ENCODE results near the gene EHBP1L1.

Gene EHBP1L1

GRCh38 chr11:65556470-65557279 is 19.2 kb upstream of the EHBP1L1 start:
- TF ChIP-seq CTCF (IDR thresholded peaks at IDR 0.05; ENCODE audit: borderline replicate concordance, extremely low read depth, low read length, poor library complexity, severe bottlenecking) (no peak), EZH2 (IDR thresholded peaks at IDR 0.05; ENCODE audit: borderline replicate concordance, low read depth, low read length, severe bottlenecking) (no peak)
- H4K20me1 ChIP-seq (ENCODE audit: insufficient read depth, low read length) = peaks cover 12% of the 10 kb centered on the region
- H3K27ac ChIP-seq (ENCODE audit: low read length) = no peak overlapping the region
- no peaks in the 10 kb centered on the region for H3K79me2 ChIP-seq (ENCODE audit: insufficient read depth, low read length)
- H2AFZ ChIP-seq (ENCODE audit: low read depth, low read length) = no peak overlapping the region
- no peak for ATAC-seq (ENCODE audit: insufficient read depth, low read depth)
- no peak overlapping the region; the same call in 1 of the 2 replicates for H3K9ac ChIP-seq (ENCODE audit: low read depth, low read length)
- no peaks in the 10 kb centered on the region for H3K9me3 ChIP-seq (ENCODE audit: insufficient read depth, low read length, severe bottlenecking)
- no peak overlapping the region for H3K4me3 ChIP-seq (ENCODE audit: low read depth in 1 of 2, low read length in 2 of 2)
- no peak for DNase-seq
- no peaks in the 10 kb centered on the region for H3K36me3 ChIP-seq (ENCODE audit: insufficient read depth, low read length)
- H3K27me3 ChIP-seq (ENCODE audit: insufficient read depth, low read length, poor library complexity) = peaks cover 26% of the 10 kb centered on the region
- peaks cover 47% of the 10 kb centered on the region for H3K4me1 ChIP-seq (ENCODE audit: insufficient read depth, low read length)
- no peak overlapping the region for H3K4me2 ChIP-seq (ENCODE audit: insufficient read depth, low read length)

- DNase-seq (no peak), ATAC-seq (ENCODE audit: insufficient read depth, low read depth) (no peak)
- Histone ChIP-seq H3K36me3 (ENCODE audit: insufficient read depth, low read length) (no peaks in the 10 kb centered on the region), H2AFZ (ENCODE audit: low read depth, low read length) (no peak overlapping the region), H3K27ac (ENCODE audit: low read length) (no peak overlapping the region), H4K20me1 (ENCODE audit: insufficient read depth, low read length) (peaks cover 9% of the 10 kb centered on the region), H3K9me3 (ENCODE audit: insufficient read depth, low read length, severe bottlenecking) (no peaks in the 10 kb centered on the region), H3K9ac (ENCODE audit: low read depth, low read length) (peak overlapping the region; percentile 57; the same call in 1 of the 2 replicates), H3K4me1 (ENCODE audit: insufficient read depth, low read length) (peaks cover 40% of the 10 kb centered on the region), H3K4me3 (ENCODE audit: low read depth in 1 of 2, low read length in 2 of 2) (no peak overlapping the region; a peak in 1 of 4 replicates), H3K79me2 (ENCODE audit: insufficient read depth, low read length) (no peaks in the 10 kb centered on the region), H3K4me2 (ENCODE audit: insufficient read depth, low read length) (peak overlapping the region; percentile 68; the same call in 1 of the 2 replicates), H3K27me3 (ENCODE audit: insufficient read depth, low read length, poor library complexity) (peaks cover 26% of the 10 kb centered on the region)
- no peak for TF ChIP-seq EZH2 (IDR thresholded peaks at IDR 0.05; ENCODE audit: borderline replicate concordance, low read depth, low read length, severe bottlenecking)
Measured at GRCh38 chr11:65557280-65558001, 18.4 kb upstream of the EHBP1L1 start.

GRCh38 chr11:65558002-65558929 is 17.6 kb upstream of the EHBP1L1 start, which contains the start of gene LTBP3:
TSS of gene LTBP3 (minus strand) at chr11:65558359. CDS start at chr11:65557959, 400 bp downstream.
- H3K4me1 ChIP-seq (ENCODE audit: insufficient read depth, low read length) = peaks cover 33% of the 10 kb centered on the region
- no peaks in the 10 kb centered on the region for H3K36me3 ChIP-seq (ENCODE audit: insufficient read depth, low read length)
- H3K4me2 ChIP-seq (ENCODE audit: insufficient read depth, low read length) = peak within 1 kb of the TSS; percentile 68
- DNase-seq (peak; percentile 45), ATAC-seq (ENCODE audit: insufficient read depth, low read depth) (peak; percentile 27; the same call in 2 of the 3 replicates)
- H3K79me2 ChIP-seq (ENCODE audit: insufficient read depth, low read length) = no peaks in the 10 kb centered on the region
- H2AFZ ChIP-seq (ENCODE audit: low read depth, low read length) = peak within 1 kb of the TSS; percentile 61
- peak within 1 kb of the TSS; percentile 4 to 55; a peak in 3 of 4 replicates for H3K4me3 ChIP-seq (ENCODE audit: low read depth in 1 of 2, low read length in 2 of 2)
- H3K27ac ChIP-seq (ENCODE audit: low read length) = no peak within 1 kb of the TSS
- peak within 1 kb of the TSS; percentile 57 for H3K9ac ChIP-seq (ENCODE audit: low read depth, low read length)
- H3K27me3 ChIP-seq (ENCODE audit: insufficient read depth, low read length, poor library complexity) = peaks cover 26% of the 10 kb centered on the region
- TF ChIP-seq EZH2 (IDR thresholded peaks at IDR 0.05; ENCODE audit: borderline replicate concordance, low read depth, low read length, severe bottlenecking) (peak; percentile 85), CTCF (IDR thresholded peaks at IDR 0.05; ENCODE audit: borderline replicate concordance, extremely low read depth, low read length, poor library complexity, severe bottlenecking) (no peak)
- no peaks in the 10 kb centered on the region for H3K9me3 ChIP-seq (ENCODE audit: insufficient read depth, low read length, severe bottlenecking)
- H4K20me1 ChIP-seq (ENCODE audit: insufficient read depth, low read length) = peaks cover 5% of the 10 kb centered on the region; the same call in 1 of the 2 replicates

Data from DND-41 (cell line).